Tibial nerve (tissue), 4 donors: ENCODE results near the gene DNASE1L3. TPM values are rescaled to one million over a fixed set of nuclear protein-coding genes. Genes with fewer than 3 reads are reported as not detected.
A peak's percentile ranks its signal among the peaks of the same experiment; 100 is the strongest.

Experiments used
- DNase-seq, 2 donors: peaks; one replicate each; pipeline ENCODE4 v3.0.0-alpha.2; 2019; ENCODE audit warnings: low spot score in 2 of 2
- H3K27ac ChIP-seq, 4 donors: fragments of 200-600 bp; sonication (generic) in 3 of 4; one replicate each; pipeline ENCODE4 v1.5.1; 2017 to 2019; ENCODE audit warnings: mild to moderate bottlenecking in 1 of 4
- H3K27me3 ChIP-seq, 2 donors: fragments of 200-600 bp; sonication (generic) in 1 of 2; one replicate each; pipeline versions ENCODE4 v1.5.1 to v1.6.0; 2017 to 2019
- H3K36me3 ChIP-seq, 3 donors: fragments of 200-600 bp; sonication (generic); one replicate each; pipeline ENCODE4 v1.5.1; 2018 to 2019
- H3K4me1 ChIP-seq, 4 donors: fragments of 200-600 bp; sonication (generic) in 3 of 4; one replicate each; pipeline ENCODE4 v1.5.1; 2017 to 2019
- H3K4me3 ChIP-seq, 4 donors: fragments of 200-600 bp; sonication (generic) in 3 of 4; one replicate each; pipeline ENCODE4 v1.5.1; 2017 to 2019; ENCODE audit warnings: mild to moderate bottlenecking in 1 of 4, moderate library complexity in 1 of 4
- H3K9me3 ChIP-seq, 4 donors: fragments of 200-600 bp; sonication (generic) in 3 of 4; one replicate each; pipeline ENCODE4 v1.5.1; 2017 to 2019
- EP300 ChIP-seq, 2 donors: sonication (generic); formaldehyde crosslinking; IDR thresholded peaks; one replicate each; pipeline ENCODE4 v1.6.1; 2017; ENCODE audit warnings: antibody characterized with exemption in 2 of 2, mild to moderate bottlenecking in 1 of 2
- POLR2A ChIP-seq, 2 donors: fragments of 450-650 bp; IDR thresholded peaks; one replicate each; pipeline ENCODE4 v1.6.1; 2017; ENCODE audit warnings: antibody characterized with exemption in 2 of 2, mild to moderate bottlenecking in 2 of 2, moderate library complexity in 2 of 2
- WGBS, 2 donors: methylation state at CpG; one replicate each; pipeline ENCODE4 v1.1.5; 2018; 5-methylcytosine and 5-hydroxymethylcytosine counted together
- total RNA-seq, 4 donors: library from RNA; depleted of rRNA; stranded (reverse); fragments of >200 nt; gene quantifications; one replicate each; pipeline ENCODE4 v1.1.0, GENCODE V29; 2016
- TF ChIP-seq, protein P1 (sequence below), 5 experiments: fragments of 200-600 bp in 3 of 5; fragments of 450-650 bp in 2 of 5; sonication (generic) in 3 of 5; IDR thresholded peaks; one replicate each; pipeline ENCODE4 v1.5.1; 2016 to 2019; ENCODE audit warnings: antibody characterized with exemption in 5 of 5, mild to moderate bottlenecking in 3 of 5, moderate library complexity in 2 of 5

Gene DNASE1L3
- total RNA-seq, 4 donors from 2014 or later, result 0.39 to 12.9 (median 1.5) TPM

DNA sequence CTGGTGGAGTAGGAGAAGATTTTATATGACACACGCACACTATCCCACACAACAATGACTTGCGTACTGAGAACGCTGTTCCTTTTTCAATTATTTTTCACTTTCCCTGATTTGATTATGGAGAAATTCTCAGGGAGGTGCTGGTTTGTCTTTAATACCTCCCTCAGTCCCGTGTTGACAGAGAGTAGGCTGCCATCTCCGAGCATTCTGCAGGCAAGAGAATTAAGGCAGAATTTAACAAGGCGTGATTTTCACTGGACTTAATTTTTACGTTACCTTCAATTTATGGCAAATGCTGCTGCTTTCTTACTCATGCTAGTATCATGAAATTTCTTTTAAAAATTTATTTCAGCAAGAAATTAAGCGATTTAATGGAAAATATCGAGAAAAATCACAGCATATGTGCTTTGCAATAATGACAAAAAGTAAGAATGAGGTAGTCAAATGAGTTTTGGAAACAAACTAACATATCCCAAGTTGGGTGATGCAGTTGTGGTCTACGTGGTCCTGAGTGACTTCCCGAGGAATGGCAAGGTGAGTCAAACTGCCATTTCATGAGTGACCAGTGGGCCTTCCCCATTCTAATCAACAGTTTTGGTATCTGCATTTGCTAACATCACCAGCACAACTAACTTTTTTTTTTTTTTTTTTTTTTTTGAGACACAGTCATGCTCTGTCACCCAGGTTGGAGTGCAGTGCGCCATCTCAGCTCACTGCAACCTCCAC lies 16.9 kb downstream of the DNASE1L3 start:
- 93 to 94% methylated on average over 12 of the region's 12 CpGs for WGBS, 2 donors
- H3K4me1 ChIP-seq, result peaks cover 0 to 9% (median 0%) of the 10 kb centered on the region in 4 donors

DNA sequence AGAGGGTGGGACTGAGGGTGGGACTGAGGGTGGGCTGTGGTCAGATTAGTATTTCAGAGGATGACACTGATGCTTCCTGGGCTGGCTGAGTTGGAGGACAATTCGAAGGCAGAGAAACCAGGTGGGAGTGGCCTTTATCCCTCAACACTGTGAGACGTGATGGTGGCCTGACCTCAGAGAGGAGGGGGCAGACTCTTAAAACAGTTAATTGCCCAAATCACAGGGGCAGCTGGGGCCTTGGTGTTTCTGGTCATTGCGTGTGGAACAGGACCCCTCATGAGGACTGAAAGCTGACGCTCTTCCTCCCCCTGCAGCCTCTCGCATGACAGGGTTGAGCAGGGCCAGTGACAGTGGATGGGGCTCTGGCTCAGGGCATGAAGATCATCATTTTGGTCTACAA lies 18.7 kb downstream of the DNASE1L3 start:
- H3K4me1 ChIP-seq, result peaks cover 0 to 5% (median 0%) of the 10 kb centered on the region in 4 donors
- TF ChIP-seq POLR2A (IDR thresholded peaks at IDR 0.05) (no peak), EP300 (IDR thresholded peaks at IDR 0.05) (no peak)
- TF ChIP-seq, protein P1, sequence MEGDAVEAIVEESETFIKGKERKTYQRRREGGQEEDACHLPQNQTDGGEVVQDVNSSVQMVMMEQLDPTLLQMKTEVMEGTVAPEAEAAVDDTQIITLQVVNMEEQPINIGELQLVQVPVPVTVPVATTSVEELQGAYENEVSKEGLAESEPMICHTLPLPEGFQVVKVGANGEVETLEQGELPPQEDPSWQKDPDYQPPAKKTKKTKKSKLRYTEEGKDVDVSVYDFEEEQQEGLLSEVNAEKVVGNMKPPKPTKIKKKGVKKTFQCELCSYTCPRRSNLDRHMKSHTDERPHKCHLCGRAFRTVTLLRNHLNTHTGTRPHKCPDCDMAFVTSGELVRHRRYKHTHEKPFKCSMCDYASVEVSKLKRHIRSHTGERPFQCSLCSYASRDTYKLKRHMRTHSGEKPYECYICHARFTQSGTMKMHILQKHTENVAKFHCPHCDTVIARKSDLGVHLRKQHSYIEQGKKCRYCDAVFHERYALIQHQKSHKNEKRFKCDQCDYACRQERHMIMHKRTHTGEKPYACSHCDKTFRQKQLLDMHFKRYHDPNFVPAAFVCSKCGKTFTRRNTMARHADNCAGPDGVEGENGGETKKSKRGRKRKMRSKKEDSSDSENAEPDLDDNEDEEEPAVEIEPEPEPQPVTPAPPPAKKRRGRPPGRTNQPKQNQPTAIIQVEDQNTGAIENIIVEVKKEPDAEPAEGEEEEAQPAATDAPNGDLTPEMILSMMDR (IDR thresholded peaks at IDR 0.05), result no peak
- no peaks in the 10 kb centered on the region for H3K9me3 ChIP-seq
- DNase-seq, result no peak
- WGBS, 2 donors, result 67 to 70% methylated on average over 5 of the region's 5 CpGs
- H3K4me3 ChIP-seq, result no peak overlapping the region
- no peaks in the 10 kb centered on the region for H3K27me3 ChIP-seq
- H3K27ac ChIP-seq, result no peak overlapping the region
- H3K36me3 ChIP-seq, result no peaks in the 10 kb centered on the region

More for the DNA sequence above, 16.9 kb downstream of the DNASE1L3 start:
- TF ChIP-seq EP300 (IDR thresholded peaks at IDR 0.05), result no peak
- no peak for DNase-seq
- Histone ChIP-seq H3K27ac (no peak overlapping the region), H3K9me3 (no peaks in the 10 kb centered on the region), H3K36me3 (no peaks in the 10 kb centered on the region), H3K4me3 (no peak overlapping the region), H3K27me3 (no peaks in the 10 kb centered on the region)

DNA sequence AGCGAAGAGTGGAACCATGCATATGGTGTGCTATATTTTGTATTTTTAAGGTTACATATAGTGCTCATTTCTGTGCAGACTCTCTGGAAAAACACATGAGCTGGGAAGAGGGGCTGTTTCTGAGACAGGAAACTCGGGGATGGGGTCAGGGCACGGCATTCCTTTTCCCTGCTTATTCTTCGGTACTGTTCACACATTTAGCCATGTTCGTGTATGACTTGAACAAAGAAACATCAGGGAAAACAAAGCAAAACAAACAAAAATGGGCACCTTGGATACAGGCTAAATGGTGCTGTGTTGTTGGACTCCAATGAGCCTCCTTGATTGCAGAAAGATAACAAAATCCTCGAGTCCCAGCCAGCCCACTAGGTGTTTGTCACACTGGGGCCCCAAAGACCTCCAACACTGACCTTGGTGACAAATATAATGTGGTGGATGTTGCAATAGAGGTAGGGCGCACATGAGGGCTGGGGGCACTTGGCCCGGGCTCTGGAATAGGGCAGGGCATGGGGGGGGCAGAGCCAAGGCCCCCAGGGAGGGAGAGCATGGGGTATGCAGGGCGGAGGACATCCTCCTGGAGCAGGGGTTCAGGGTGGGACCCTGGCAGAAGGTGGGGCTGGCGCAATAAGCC lies 19.3 kb downstream of the DNASE1L3 start:
- Histone ChIP-seq H3K27ac (no peak overlapping the region), H3K4me1 (peaks cover 0 to 5% (median 0%) of the 10 kb centered on the region in 4 donors), H3K4me3 (no peak overlapping the region), H3K36me3 (no peaks in the 10 kb centered on the region), H3K27me3 (no peaks in the 10 kb centered on the region), H3K9me3 (no peaks in the 10 kb centered on the region)
- DNase-seq, result no peak
- 65% methylated on average over 10 of the region's 10 CpGs for WGBS, 2 donors
- TF ChIP-seq EP300 (IDR thresholded peaks at IDR 0.05) (no peak), POLR2A (IDR thresholded peaks at IDR 0.05) (no peak)
- TF ChIP-seq, protein P1 (IDR thresholded peaks at IDR 0.05), result no peak

DNA sequence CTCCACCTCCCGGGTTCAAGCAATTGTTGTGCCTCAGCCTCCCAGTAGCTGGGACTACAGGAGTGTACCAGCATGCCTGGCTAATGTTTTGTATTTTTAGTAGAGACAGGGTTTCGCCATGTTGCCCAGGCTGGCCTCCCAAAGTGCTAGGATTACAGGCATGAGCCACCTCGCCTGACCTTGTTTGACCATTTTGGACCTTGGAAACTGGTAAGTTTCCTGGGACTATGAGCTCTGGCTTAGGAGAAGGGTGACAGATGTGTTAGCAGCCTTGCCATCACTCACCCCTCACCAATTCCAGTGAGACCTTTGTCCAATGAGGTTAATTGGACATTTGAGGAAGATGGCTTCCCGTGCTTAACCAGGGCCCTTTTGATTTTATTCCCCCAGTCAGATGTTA lies 19.9 kb downstream of the DNASE1L3 start:
- no peak for DNase-seq
- no peak for TF ChIP-seq EP300 (IDR thresholded peaks at IDR 0.05)
- H3K27ac ChIP-seq, result no peak overlapping the region
- no peaks in the 10 kb centered on the region for H3K36me3 ChIP-seq
- H3K9me3 ChIP-seq, result no peaks in the 10 kb centered on the region
- no peaks in the 10 kb centered on the region for H3K27me3 ChIP-seq
- H3K4me3 ChIP-seq, result no peak overlapping the region
- WGBS, 2 donors, result 82 to 92% methylated on average over 4 of the region's 4 CpGs
- peaks cover 0 to 5% (median 0%) of the 10 kb centered on the region in 4 donors for H3K4me1 ChIP-seq

DNA sequence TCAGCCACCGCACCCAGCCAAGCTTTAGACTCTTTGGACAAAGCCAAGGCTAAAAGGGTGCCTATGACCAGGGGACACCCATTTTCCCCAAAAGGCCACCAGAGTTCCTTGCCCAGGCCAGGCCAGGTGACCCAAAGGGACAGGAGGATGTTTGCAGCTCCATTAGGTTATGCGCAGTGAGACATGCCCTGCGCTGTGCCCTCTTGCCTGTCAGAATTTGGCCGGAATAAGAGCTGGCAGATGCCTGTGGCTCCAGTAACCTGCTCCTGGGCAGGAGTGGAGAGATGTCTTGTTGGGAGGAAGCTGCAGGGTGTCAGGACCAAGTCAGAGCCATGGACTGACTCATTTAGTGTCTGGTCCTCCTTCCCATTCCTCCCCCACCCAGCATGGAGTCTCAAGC lies 20.5 kb downstream of the DNASE1L3 start:
- 93 to 94% methylated on average over 3 to 4 of the region's 4 CpGs for WGBS, 2 donors
- DNase-seq, result no peak
- Histone ChIP-seq H3K27me3 (no peaks in the 10 kb centered on the region), H3K27ac (no peak overlapping the region), H3K9me3 (no peaks in the 10 kb centered on the region), H3K4me3 (no peak overlapping the region), H3K36me3 (no peaks in the 10 kb centered on the region), H3K4me1 (peaks cover 0 to 5% (median 0%) of the 10 kb centered on the region in 4 donors)
- TF ChIP-seq, protein P1 (IDR thresholded peaks at IDR 0.05), result no peak
- TF ChIP-seq POLR2A (IDR thresholded peaks at IDR 0.05) (no peak), EP300 (IDR thresholded peaks at IDR 0.05) (no peak)

DNA sequence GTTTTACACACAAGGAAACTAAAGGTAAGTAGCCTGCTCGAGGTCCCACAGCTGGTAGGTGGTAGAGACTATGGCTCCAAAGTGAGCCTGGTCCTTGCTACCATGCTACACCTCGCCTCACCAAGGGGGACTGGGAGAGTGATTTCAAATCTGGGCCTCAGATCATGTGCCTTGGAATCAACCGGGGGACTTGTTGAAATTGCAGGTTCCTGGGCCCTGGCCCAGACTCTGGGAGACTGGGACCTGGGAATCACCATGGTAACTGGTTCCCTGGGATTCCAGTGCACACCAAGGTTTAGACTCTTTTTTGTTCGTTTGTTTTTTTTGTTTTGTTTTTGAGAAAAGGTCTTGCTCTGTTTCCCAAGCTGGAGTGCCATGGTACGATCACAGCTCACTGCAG lies 21.1 kb downstream of the DNASE1L3 start:
- WGBS, 2 donors, result 78 to 81% methylated on average over 5 of the region's 5 CpGs
- H3K4me1 ChIP-seq, result peaks cover 0 to 5% (median 0%) of the 10 kb centered on the region in 4 donors
- H3K27me3 ChIP-seq, result no peaks in the 10 kb centered on the region
- peak overlapping the region in 1 of 4 donors; percentile 29 for H3K27ac ChIP-seq
- H3K9me3 ChIP-seq, result no peaks in the 10 kb centered on the region
- no peak overlapping the region for H3K4me3 ChIP-seq
- no peak for TF ChIP-seq EP300 (IDR thresholded peaks at IDR 0.05)
- no peak for TF ChIP-seq POLR2A (IDR thresholded peaks at IDR 0.05)
- TF ChIP-seq, protein P1 (IDR thresholded peaks at IDR 0.05), result no peak
- DNase-seq, result no peak
- H3K36me3 ChIP-seq, result no peaks in the 10 kb centered on the region
